ENCODE data around the gene NME1. TPM values are rescaled to one million over a fixed set of nuclear protein-coding genes. Genes with fewer than 3 reads are reported as not detected.
A peak's percentile ranks its signal among the peaks of the same experiment; 100 is the strongest.

Gene NME1
- total RNA-seq, 2 experiments from 2014 or later: 158 to 221 TPM

DNA sequence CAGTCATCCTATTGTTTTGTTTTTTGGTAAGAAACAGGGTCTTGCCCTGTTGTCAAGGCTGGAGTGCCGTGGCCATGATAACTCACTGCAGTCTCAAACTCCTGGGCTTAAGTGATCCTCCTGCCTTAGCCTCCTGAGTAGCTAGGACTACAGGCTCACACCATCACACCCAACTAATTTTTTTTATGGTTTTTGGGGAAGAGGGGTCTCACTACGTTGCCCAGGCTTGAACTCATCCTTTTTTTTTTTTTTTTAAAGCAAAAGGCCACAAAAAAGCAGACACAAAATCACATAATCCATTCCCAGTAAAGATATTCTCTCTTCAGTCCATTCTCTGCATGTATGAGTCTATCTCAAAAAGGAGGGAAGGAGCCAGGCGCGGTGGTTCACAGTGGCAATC, 38.2 kb upstream of the NME1 start:
- H3K4me2 ChIP-seq (ENCODE audit: low read length): no peak overlapping the region
- CTCF ChIA-PET (ENCODE audit: unreplicated experiment): no interaction called here
- no peak overlapping the region for H3K4me3 ChIP-seq (ENCODE audit: low read depth, low read length, poor library complexity, severe bottlenecking)
- H3K4me1 ChIP-seq (ENCODE audit: insufficient read depth, low read length, poor library complexity, severe bottlenecking): peaks cover 33% of the 10 kb centered on the region
- peaks cover 100% of the 10 kb centered on the region for H3K79me2 ChIP-seq (ENCODE audit: insufficient read depth, low read depth, low read length)
- peaks cover 26% of the 10 kb centered on the region for H4K20me1 ChIP-seq (ENCODE audit: insufficient read depth, low read length)
- POLR2A ChIA-PET: no interaction called here
- no TSS peak for BruUV-seq (replicated peaks)
- no peaks in the 10 kb centered on the region for H3K9me2 ChIP-seq (ENCODE audit: insufficient read depth, low read length)
- no peak for TF ChIP-seq EZH2phosphoT487 (IDR thresholded peaks at IDR 0.05; ENCODE audit: borderline replicate concordance, low read depth, low read length)
- no peak for DNase-seq (ENCODE audit: low spot score)
- no peak overlapping the region for H3K27ac ChIP-seq (ENCODE audit: low read depth, low read length, poor library complexity, severe bottlenecking)
- intact Hi-C loops (cut with micrococcal nuclease; ENCODE audit: unreplicated experiment): no loop called here
- H2AFZ ChIP-seq (ENCODE audit: low read length): no peak overlapping the region
- peaks cover 35% of the 10 kb centered on the region for H3K36me3 ChIP-seq (ENCODE audit: insufficient read depth, low read length)
- no peaks in the 10 kb centered on the region for H3K9me3 ChIP-seq (ENCODE audit: low read length)

DNA sequence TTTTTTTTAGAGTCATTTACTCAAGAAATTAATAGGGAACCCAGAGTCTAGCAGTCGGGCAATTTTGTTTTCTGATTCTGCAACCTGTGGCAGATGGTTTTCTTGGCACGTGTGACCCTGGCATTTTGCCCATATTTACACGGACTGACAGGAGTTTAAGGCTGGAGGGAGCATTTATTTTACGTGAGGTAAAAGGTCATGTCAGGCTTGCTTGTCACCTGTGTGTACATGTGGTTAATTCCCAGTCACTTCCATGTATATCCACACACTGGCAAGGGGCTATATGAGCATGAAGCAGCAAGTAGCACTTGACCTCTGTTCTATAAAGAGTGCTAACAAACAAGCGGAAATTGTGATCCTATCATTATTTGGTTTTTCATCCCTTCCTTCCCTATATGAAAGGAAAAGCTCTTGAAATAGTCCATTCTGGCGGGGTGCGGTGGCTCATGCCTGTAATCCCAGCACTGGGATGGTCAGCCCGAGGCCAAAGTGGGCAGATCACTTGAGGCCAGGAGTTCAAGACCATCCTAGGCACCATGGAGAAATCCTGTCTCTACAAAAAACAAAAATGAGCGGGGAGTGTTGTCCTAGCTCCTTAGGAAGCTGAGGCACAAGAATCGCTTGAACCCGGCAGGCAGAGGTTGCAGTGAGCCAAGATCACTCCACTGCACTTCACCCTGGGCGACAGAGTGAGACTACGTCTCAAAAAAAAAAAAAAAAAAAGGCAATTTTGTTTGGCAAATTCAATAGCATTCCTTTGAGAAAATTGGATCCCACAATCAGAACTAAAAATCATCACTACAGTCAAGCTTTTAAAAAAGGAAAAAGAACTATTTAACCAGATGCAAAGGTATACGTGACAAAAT, 34.8 kb upstream of the NME1 start:
- Histone ChIP-seq H3K4me1 (ENCODE audit: insufficient read depth, low read length, poor library complexity, severe bottlenecking) (peaks cover 38% of the 10 kb centered on the region), H2AFZ (ENCODE audit: low read length) (no peak overlapping the region), H3K79me2 (ENCODE audit: insufficient read depth, low read depth, low read length) (peaks cover 66% of the 10 kb centered on the region), H3K4me3 (ENCODE audit: low read depth, low read length, poor library complexity, severe bottlenecking) (peak overlapping the region; percentile 100), H3K9me3 (ENCODE audit: low read length) (no peaks in the 10 kb centered on the region), H3K9me2 (ENCODE audit: insufficient read depth, low read length) (no peaks in the 10 kb centered on the region), H4K20me1 (ENCODE audit: insufficient read depth, low read length) (peaks cover 26% of the 10 kb centered on the region), H3K27ac (ENCODE audit: low read depth, low read length, poor library complexity, severe bottlenecking) (peak overlapping the region; percentile 87), H3K4me2 (ENCODE audit: low read length) (peak overlapping the region; percentile 100), H3K36me3 (ENCODE audit: insufficient read depth, low read length) (peaks cover 16% of the 10 kb centered on the region)
- TSS peak; percentile 64 for BruUV-seq (replicated peaks)
- POLR2A ChIA-PET: interaction anchor here (0.6 to 1.0 kb wide), 8 partner anchors 8 to 261 kb away, joined by 3 to 10 read pairs (median 4); no protein-coding TSS in a partner anchor
- TF ChIP-seq, protein P1, sequence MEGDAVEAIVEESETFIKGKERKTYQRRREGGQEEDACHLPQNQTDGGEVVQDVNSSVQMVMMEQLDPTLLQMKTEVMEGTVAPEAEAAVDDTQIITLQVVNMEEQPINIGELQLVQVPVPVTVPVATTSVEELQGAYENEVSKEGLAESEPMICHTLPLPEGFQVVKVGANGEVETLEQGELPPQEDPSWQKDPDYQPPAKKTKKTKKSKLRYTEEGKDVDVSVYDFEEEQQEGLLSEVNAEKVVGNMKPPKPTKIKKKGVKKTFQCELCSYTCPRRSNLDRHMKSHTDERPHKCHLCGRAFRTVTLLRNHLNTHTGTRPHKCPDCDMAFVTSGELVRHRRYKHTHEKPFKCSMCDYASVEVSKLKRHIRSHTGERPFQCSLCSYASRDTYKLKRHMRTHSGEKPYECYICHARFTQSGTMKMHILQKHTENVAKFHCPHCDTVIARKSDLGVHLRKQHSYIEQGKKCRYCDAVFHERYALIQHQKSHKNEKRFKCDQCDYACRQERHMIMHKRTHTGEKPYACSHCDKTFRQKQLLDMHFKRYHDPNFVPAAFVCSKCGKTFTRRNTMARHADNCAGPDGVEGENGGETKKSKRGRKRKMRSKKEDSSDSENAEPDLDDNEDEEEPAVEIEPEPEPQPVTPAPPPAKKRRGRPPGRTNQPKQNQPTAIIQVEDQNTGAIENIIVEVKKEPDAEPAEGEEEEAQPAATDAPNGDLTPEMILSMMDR (conservative IDR thresholded peaks at IDR 0.05; ENCODE audit: low read length): no peak
- TF ChIP-seq EZH2phosphoT487 (IDR thresholded peaks at IDR 0.05; ENCODE audit: borderline replicate concordance, low read depth, low read length): no peak
- CTCF ChIA-PET (ENCODE audit: unreplicated experiment): no interaction called here
- intact Hi-C loops (cut with micrococcal nuclease; ENCODE audit: unreplicated experiment): no loop called here
- peak; percentile 41 for DNase-seq (ENCODE audit: low spot score)

DNA sequence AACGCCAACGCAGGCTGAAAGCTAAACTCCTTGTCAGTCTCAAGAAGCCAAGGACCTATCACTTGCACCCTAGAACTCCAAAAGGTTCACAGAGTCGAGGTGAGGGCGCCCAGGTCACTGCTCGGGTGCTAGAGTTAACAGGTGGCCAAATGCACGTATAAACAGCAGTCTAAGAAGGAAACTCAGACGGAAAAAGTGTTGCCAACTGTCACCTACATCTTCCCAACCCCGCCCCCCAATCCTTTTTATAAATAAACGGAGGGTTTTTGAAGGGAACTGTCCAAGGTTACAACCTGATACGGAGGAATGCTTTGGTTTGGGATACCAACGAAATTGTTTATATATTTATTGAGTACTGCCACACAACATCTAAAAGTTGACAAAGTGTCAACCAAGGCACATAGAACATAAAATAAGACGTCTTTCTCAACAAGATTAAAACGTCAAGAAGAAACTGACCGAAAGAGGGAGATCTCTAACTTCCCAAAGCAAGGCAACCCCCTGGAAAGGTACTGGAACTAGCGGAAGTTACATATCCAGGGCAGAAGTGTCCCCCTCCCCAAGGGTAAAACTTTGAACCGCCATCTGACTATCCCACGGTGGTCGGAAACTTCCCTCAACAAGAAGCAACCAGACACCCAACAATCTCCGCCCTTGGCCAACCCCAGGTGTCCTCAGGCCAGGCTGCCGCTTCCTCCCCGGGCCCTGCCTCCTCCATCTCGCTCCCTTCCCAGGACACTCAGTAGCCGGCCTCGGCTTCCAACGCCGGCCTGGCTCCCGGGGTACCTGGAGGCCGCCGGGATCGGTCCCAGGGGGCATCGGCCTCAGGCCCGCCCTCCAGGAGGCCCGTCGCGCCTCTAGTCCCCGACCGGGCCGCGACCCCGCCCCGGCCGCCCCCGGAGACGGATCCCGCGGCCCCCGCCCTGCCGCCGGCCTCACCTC, 33.7 kb upstream of the NME1 start:
- Histone ChIP-seq H2AFZ (ENCODE audit: low read length) (no peak overlapping the region; the same call in 1 of the 2 replicates), H3K79me2 (ENCODE audit: insufficient read depth, low read depth, low read length) (peaks cover 55% of the 10 kb centered on the region), H3K4me2 (ENCODE audit: low read length) (peak overlapping the region; percentile 100), H3K9me3 (ENCODE audit: low read length) (no peaks in the 10 kb centered on the region), H3K36me3 (ENCODE audit: insufficient read depth, low read length) (peaks cover 16% of the 10 kb centered on the region), H3K4me3 (ENCODE audit: low read depth, low read length, poor library complexity, severe bottlenecking) (peak overlapping the region; percentile 100), H4K20me1 (ENCODE audit: insufficient read depth, low read length) (peaks cover 26% of the 10 kb centered on the region), H3K9me2 (ENCODE audit: insufficient read depth, low read length) (no peaks in the 10 kb centered on the region), H3K4me1 (ENCODE audit: insufficient read depth, low read length, poor library complexity, severe bottlenecking) (peaks cover 38% of the 10 kb centered on the region), H3K27ac (ENCODE audit: low read depth, low read length, poor library complexity, severe bottlenecking) (peak overlapping the region; percentile 87)
- no TSS peak for BruUV-seq (replicated peaks)
- intact Hi-C loops (cut with micrococcal nuclease; ENCODE audit: unreplicated experiment): loop anchor here (1.0 to 5.0 kb wide), 2 partner anchors 34 to 252 kb away; partner anchors contain the start of genes NME1 and TOB1
- TF ChIP-seq, protein P1 (conservative IDR thresholded peaks at IDR 0.05; ENCODE audit: low read length): no peak
- no peak for TF ChIP-seq EZH2phosphoT487 (IDR thresholded peaks at IDR 0.05; ENCODE audit: borderline replicate concordance, low read depth, low read length)
- ChIA-PET POLR2A (interaction anchor here (0.7 to 1.7 kb wide), 17 partner anchors 9 to 765 kb away, joined by 3 to 10 read pairs (median 4); partner anchors contain the start of gene NME1), CTCF (ENCODE audit: unreplicated experiment) (interaction anchor here (0.6 to 0.9 kb wide), 2 partner anchors 9 to 410 kb away, joined by 3 to 4 read pairs; no protein-coding TSS in a partner anchor)
- DNase-seq (ENCODE audit: low spot score): peak; percentile 75
